Brain microvascular endothelial cell (primary cell): Measurements from ENCODE around the gene ASB7.
"Not testable (repeated sequence)": the region's sequence is repeated elsewhere in the genome, so short reads cannot be mapped to it uniquely, and the experiment has no call there.

ENCODE experiments used
- DNase-seq: peaks from one replicate; pipeline ENCODE4 v3.0.0-alpha.2; 2020
- H3K27ac ChIP-seq: fragments of 250-450 bp; sonication (Bioruptor Pico); 2 replicates; pipeline ENCODE4 v1.5.1; 2020; ENCODE audit warnings: mild to moderate bottlenecking, moderate library complexity
- H3K27me3 ChIP-seq: fragments of 250-450 bp; sonication (Bioruptor Pico); replicated peaks from 2 replicates; pipeline ENCODE4 v1.5.1; 2020; ENCODE audit warnings: mild to moderate bottlenecking
- H3K36me3 ChIP-seq: fragments of 250-450 bp; sonication (Bioruptor Pico); replicated peaks from 2 replicates; pipeline ENCODE4 v1.5.1; 2020; ENCODE audit warnings: mild to moderate bottlenecking
- H3K4me3 ChIP-seq: 2 replicates; pipeline ENCODE4 v1.5.1; 2011; ENCODE audit warnings: low read depth, mild to moderate bottlenecking, control low read depth, low read length, moderate library complexity
- CTCF ChIP-seq: IDR thresholded peaks from 2 replicates; pipeline ENCODE4 v1.5.1; 2011; ENCODE audit warnings: low read depth, mild to moderate bottlenecking, moderate library complexity, low read length, control low read depth, inconsistent platforms; ENCODE audit errors: missing control alignments
- in situ Hi-C: cut with HindIII; loops from 2 replicates; pipeline ENCODE4 v1.10.0; 2017; ENCODE audit warnings: low sequenced_read_pairs, low pct_ligation_motif_present

Gene ASB7

GRCh38 chr15:100671858-100672543 lies 69.6 kb downstream of the ASB7 start:
- DNase-seq = peak; percentile 33
- no peaks in the 10 kb centered on the region for H3K36me3 ChIP-seq
- in situ Hi-C loops = no loop called here
- peak; percentile 87 for TF ChIP-seq CTCF
- H3K27me3 ChIP-seq = no peaks in the 10 kb centered on the region
- peak overlapping the region; percentile 17 for H3K4me3 ChIP-seq
- H3K27ac ChIP-seq = no peak overlapping the region

GRCh38 chr15:100672959-100673358 lies 70.6 kb downstream of the ASB7 start:
- TF ChIP-seq CTCF = no peak
- H3K36me3 ChIP-seq = no peaks in the 10 kb centered on the region
- DNase-seq = no peak
- in situ Hi-C loops = no loop called here
- H3K27me3 ChIP-seq = no peaks in the 10 kb centered on the region
- H3K27ac ChIP-seq = no peak overlapping the region
- H3K4me3 ChIP-seq = no peak overlapping the region

GRCh38 chr15:100679151-100679550 lies 76.8 kb downstream of the ASB7 start:
- in situ Hi-C loops, DNase-seq, H3K27me3 ChIP-seq, H3K36me3 ChIP-seq, H3K4me3 ChIP-seq, H3K27ac ChIP-seq: not testable (repeated sequence)

- in situ Hi-C loops = no loop called here
- Histone ChIP-seq H3K36me3 (no peaks in the 10 kb centered on the region), H3K4me3 (no peak overlapping the region), H3K27me3 (no peaks in the 10 kb centered on the region), H3K27ac (no peak overlapping the region)
- no peak for TF ChIP-seq CTCF
- DNase-seq = no peak
Measured at GRCh38 chr15:100680726-100681125, 78.3 kb downstream of the ASB7 start.

- Histone ChIP-seq H3K36me3 (no peaks in the 10 kb centered on the region), H3K4me3 (no peak overlapping the region), H3K27me3 (no peaks in the 10 kb centered on the region), H3K27ac (no peak overlapping the region)
- no peak for DNase-seq
- TF ChIP-seq CTCF = no peak
- in situ Hi-C loops = no loop called here
Measured at GRCh38 chr15:100681335-100681746, 79.0 kb downstream of the ASB7 start.

- no peak for TF ChIP-seq CTCF
- Histone ChIP-seq H3K36me3 (no peaks in the 10 kb centered on the region), H3K4me3 (no peak overlapping the region), H3K27ac (no peak overlapping the region), H3K27me3 (no peaks in the 10 kb centered on the region)
- no peak for DNase-seq
- in situ Hi-C loops = no loop called here
Measured at GRCh38 chr15:100682468-100682867, 80.1 kb downstream of the ASB7 start.
